Stimulated activated CD8-positive, alpha-beta memory T cell treated with anti-CD3 and anti-CD28 coated beads, Interleukin-15, amount 100 ng/mL, for 24 hours (primary cell): ENCODE results near the gene EPS8.

Source experiments
- DNase-seq: peaks from one replicate; pipeline ENCODE4 v3.0.0-alpha.2; 2020; ENCODE audit warnings: low read depth

Gene EPS8

GRCh38 chr12:15717940-15718567, 71.1 kb downstream of the EPS8 start:
- no peak for DNase-seq

GRCh38 chr12:15716581-15716980, 72.6 kb downstream of the EPS8 start:
- no peak for DNase-seq

GRCh38 chr12:15714256-15714655, 74.9 kb downstream of the EPS8 start:
- DNase-seq: no peak

DNA sequence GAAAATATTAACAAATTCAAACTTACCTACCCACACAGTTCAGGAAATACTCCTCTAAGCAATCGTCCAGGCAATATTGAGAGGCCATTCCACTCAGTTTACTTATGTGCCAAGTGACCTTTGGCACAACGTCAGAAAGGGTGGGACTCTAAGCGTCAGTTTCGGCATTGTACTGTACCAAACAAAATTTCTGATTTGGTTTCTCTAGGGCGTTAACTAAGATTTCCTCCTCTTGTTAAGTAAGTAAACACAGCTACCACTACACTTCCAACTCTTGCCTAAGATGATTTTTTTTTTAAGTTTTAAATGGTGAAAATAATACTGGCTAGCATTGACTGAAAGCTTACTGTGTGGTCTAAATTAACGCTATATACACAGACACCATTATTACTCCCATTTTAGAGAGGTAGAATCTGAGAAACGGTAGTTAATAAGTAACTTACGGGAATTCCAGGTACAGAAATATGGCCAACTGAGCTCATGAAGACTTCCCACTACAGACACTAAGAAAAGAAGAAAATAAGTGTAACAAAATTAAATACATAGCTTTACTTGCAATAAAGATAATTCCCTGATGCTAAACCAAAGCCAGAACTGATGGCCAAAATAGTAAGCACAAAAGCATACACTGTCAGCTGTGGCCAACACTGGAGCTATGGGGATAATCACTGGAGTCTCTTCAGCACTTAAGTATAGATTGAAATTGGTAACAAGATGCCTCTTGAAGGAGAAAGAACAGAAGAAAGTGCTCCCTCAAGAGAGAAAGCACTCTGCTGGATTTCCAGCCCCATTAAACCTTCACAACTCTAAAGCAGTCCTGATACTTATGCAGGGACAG, 76.1 kb downstream of the EPS8 start:
- no peak for DNase-seq

- DNase-seq: no peak
Observed at GRCh38 chr12:15712160-15712559, 77.0 kb downstream of the EPS8 start.

GRCh38 chr12:15710860-15711510, 78.2 kb downstream of the EPS8 start:
- no peak for DNase-seq

DNA sequence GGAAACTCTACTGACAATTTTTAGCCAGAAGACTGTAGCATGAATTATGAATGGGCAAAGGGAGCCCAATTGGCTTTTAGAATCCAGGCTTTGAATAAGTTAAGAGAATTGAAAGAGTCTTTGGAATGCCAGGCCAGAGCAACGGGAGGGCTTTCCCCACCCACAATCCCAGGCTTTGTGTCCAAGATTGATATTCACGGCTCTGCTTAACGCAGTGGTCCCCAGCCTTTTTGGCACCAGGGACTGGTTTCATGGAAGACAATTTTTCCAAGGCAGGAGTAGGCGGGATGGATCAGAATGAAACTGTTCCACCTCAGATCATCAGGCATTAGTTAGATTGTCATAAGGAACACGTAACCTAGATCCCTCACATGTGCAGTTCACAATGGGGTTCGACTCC, 79.6 kb downstream of the EPS8 start:
- DNase-seq: no peak

DNA sequence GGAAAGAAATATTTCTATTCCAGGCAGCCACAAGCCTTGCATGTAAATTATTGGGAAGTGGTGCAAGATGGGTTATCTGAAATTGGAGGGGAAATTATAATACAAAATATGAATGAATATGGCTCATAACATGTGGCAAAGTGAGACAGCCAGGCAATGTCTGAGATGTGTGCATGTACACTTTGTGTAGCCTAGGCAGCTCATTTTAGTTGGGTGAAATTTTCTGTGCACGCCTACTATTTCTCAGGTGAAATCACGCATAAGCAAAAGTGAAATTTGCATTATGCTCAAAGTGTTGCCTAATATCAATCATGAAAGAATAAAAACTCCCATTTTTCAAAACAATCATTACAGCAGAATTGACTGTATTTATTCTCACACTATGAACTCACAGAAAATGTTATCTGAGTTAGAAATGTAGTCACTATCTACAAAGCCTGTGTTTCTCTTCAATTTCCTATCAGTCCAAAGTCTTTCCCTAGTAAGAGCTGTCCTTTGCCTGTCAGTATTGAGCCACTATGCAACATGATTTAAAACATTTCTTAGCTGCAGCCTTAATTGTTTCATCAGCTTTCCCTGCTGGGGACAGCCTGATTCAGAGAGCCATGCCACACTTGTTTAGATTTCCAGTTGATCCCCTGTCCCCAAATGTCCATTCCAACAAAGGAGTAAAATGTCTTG, 80.7 kb downstream of the EPS8 start:
- no peak for DNase-seq

- DNase-seq: no peak
Observed at GRCh38 chr12:15707516-15708199, 81.5 kb downstream of the EPS8 start.

GRCh38 chr12:15706010-15706676, 83.0 kb downstream of the EPS8 start:
- no peak for DNase-seq

- no peak for DNase-seq
Observed at GRCh38 chr12:15705606-15706005, 83.6 kb downstream of the EPS8 start.

- no peak for DNase-seq
Observed at GRCh38 chr12:15702276-15702675, 86.9 kb downstream of the EPS8 start.

DNA sequence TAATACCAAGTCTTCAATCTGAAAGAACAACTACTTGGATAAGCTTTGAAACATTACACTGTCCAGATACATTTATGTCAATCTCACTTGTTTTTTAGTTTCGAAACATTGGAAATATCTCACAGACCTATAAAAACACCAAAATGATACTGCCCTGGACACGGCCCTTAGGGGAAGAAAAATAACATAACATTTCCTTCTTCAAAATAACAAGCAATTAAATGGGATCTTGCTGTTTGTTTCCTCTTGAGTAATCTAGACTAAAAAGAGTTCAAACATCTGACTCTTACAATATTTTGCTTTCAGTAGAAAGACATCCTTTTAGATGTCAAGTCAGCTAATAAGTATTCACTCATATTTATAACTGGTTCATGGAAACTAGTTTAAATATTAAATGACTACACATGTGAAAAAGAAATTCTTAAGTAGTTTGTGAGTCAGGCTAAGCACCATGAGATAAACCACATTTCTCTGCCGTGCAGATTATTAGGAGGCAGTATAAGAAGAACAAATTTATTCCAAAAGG, 87.5 kb downstream of the EPS8 start:
- DNase-seq: no peak

DNA sequence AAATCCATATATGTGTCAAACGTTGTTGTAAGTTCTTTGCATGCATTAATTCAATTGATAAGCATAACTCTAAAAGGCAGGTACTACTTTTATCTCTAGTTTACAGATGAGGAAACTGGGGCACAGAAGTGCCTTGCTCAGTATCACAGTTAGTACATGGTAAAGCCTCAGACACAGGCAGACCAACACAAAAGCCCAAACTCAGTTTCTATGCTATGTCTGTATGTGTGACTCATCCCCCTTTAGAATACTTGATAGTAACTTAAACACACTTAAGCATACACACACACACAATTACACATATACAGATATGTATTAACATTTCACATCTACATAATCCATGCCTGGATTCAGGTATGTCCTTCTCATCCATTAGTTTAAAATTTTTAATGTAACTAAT, 88.0 kb downstream of the EPS8 start:
- no peak for DNase-seq

DNA sequence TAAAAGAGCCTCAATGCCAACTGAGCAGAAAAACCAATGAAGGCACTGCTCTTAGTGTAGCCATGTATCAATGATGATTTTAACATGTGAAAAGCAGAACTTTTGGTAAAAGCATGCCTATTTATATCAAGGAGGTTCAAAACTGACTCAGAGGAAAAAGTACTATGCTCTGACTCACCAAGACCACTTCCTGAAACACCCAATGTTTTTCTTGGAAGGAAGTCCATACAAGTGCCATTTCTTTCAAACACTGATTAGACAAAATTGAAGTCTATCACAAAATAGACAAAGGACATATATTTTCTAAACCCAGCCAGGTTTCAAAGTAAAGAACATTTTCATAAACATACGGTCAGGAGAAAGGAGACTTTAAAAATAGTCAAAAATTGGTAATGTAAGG, 88.6 kb downstream of the EPS8 start:
- DNase-seq: no peak

DNA sequence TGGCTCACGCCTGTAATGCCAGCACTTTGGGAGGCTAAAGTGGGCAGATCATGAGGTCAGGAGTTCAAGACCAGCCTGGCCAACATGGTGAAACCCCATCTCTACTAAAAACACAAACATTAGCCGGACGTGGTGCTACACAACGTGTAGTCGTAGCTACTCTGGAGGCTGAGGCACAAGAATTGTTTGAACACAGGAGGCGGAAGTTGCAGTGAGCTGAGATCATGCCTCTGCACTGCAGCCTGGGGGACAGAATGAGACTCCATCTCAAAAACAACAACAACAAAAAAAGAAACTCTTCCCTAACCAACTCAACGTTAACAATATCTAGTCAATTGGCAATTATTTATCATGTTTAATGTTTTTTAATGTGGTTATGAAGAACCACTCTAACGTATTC, 89.3 kb downstream of the EPS8 start:
- no peak for DNase-seq

- DNase-seq: no peak
Observed at GRCh38 chr12:15698377-15698871, 90.8 kb downstream of the EPS8 start.

- no peak for DNase-seq
Observed at GRCh38 chr12:15697201-15697600, 92.0 kb downstream of the EPS8 start.

- DNase-seq: no peak
Observed at GRCh38 chr12:15693228-15693911, 95.8 kb downstream of the EPS8 start.

- no peak for DNase-seq
Observed at GRCh38 chr12:15691388-15691787, 97.8 kb downstream of the EPS8 start.
